Heart left ventricle (tissue), 13 donors: Measurements from ENCODE around the gene GUCA1A.

Experiments
- CTCF ChIP-seq, 12 donors: fragments of 200-600 bp; sonication (generic) in 4 of 12; IDR thresholded peaks; one replicate each; pipeline versions ENCODE4 v1.5.0 to v1.8.0; 2018 to 2022; ENCODE audit warnings: antibody characterized with exemption in 12 of 12, mild to moderate bottlenecking in 5 of 12
- POLR2A ChIP-seq, 2 donors: fragments of 450-650 bp; IDR thresholded peaks; one replicate each; pipeline ENCODE4 v1.6.1; 2017; ENCODE audit warnings: antibody characterized with exemption in 2 of 2, mild to moderate bottlenecking in 2 of 2, moderate library complexity in 2 of 2
- donor health status: ischemic (EF 13 %, LVEDD 7.1; RV severe dilation, severe dysfunction).
- donor health status: DM: no; HTN: yes; CAD: no.
- donor health status: DM: no; HTN: no; CAD: no.
- donor health status: ischemic (EF 25% LVEDD 6.9; RV normal size, moderate dysfunction).
- donor health status: ischemic (EF 25% LVEDD 5.7; RV mildly dilated, moderate dysfunction).
- donor health status: ischemic (EF 35%, LVEDD 5.7; RV mildly dilated, moderate dysfunction).
- donor health status: nonischemic (EF 11% LVEDD 7.7; RV severe dilation, severe dysfunction).
- donor health status: DM: yes; HTN: yes; CAD: no.
- donor health status: PGD.
- donor health status: ischemic (EF 29% LVEDD 5.4; RV normal size, mild dysfunction).
- donor health status: nonischemic (EF 23%, LVEDD 6.1; RV moderate dilation, normal function).

- TF ChIP-seq CTCF (IDR thresholded peaks at IDR 0.05) (no peak), POLR2A (IDR thresholded peaks at IDR 0.05) (no peak)
Measured at GRCh38 chr6:42227173-42227850, 54.1 kb downstream of the GUCA1A start.
